Stimulated activated CD4-positive, alpha-beta T cell treated with anti-CD3 and anti-CD28 coated beads, TNF-alpha, amount 100 ng/mL, for 4 hours (primary cell): ENCODE measurements around the gene TUBGCP3.
"Not testable (repeated sequence)": the region's sequence is repeated elsewhere in the genome, so short reads cannot be mapped to it uniquely, and the experiment has no call there.

ENCODE experiments used
- DNase-seq, 3 experiments: peaks; one replicate each; pipeline ENCODE4 v3.0.0-alpha.2; 2020; ENCODE audit warnings: low read depth in 3 of 3

Gene TUBGCP3

DNA sequence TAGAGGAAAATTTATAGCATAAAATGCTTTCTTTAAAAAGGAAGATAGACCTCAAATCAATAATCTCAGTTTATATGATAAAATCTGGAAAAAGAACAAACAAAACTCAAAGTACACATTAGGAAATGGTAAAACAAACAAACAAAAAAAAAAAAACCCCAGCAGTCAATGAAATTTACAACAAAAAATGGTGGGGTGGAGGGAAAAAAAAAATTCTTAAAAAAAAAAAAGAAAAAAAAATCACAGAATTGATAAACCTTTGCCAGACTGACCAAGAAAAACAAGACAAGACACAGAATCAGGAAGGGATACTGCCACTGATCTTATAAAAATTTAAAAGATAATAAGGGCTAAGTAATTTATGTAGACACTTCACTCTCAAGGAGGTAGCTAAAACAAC, 11.2 kb downstream of the TUBGCP3 start:
- no peak for DNase-seq

DNA sequence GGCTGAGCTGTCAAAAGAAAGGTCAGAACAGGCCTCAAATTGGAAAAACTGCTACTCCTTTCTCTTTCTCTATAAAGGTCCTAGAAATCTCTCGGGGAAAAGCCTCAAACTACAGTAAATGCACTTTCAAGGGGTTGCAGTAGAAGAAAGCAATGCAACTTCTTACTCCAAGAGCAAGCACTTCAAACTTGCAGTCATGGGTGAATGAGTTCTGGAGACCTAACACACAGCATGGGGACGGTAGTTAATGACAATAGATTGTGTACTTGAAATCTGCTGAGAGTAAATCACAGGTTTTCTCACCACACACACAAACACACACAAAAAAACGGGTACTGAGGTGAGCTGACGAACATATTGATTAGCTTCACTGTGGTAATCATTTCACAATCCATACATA, 11.8 kb downstream of the TUBGCP3 start:
- no peak for DNase-seq

DNA sequence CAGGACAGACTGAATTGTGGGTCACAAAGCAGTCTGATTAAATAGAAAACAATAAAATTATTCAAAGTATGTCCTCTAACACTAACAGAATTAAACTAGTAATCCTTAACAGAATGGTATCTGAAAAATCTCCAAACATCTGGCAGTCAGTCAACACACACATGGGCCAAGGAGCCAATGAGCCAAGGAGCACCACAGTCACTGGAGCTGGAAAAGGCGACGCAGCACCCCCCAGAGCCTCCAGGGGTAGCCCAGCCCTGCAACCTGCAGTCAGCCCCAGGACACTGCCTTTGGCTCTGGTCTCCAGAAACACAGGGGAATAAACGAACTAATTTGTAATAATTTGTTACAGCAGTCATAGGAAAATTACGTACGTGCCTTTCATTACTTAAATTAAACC, 12.3 kb downstream of the TUBGCP3 start:
- DNase-seq, result no peak

DNA sequence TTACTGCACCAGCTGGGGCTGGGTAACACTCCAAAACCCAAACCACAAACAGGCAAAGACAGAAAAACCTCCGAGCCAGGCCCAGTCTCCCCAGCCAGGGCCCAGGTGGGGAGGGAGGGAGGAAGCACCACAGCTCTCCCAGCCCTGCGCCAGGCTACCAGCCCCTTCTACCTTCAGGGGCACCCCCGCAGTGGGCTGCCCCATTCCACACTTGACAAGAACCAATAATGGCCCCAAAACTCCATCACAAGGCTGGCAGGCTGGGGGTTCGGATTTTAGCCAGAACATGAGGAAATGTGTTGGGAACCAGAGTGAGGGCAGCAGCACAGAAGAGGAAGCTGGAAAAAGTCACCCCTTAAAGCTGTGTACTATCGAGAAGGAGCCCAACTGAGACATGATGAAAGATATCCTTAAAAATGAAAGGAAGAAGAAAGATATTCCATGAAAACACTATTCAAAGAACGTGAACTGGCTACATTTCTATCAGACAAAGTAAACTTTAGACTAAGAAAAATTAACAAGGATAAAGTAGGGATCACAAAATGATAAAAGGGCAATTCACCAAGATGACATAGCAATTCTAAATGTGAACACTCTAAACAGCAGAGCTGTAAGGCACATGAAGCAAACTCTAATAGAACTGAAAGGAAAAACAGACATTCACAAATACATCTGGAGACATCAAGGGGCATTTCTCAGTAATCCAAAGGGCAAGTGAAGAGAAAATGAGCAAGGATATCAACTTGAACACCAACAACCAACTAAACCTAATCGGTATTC, 12.9 kb downstream of the TUBGCP3 start:
- no peak for DNase-seq

DNA sequence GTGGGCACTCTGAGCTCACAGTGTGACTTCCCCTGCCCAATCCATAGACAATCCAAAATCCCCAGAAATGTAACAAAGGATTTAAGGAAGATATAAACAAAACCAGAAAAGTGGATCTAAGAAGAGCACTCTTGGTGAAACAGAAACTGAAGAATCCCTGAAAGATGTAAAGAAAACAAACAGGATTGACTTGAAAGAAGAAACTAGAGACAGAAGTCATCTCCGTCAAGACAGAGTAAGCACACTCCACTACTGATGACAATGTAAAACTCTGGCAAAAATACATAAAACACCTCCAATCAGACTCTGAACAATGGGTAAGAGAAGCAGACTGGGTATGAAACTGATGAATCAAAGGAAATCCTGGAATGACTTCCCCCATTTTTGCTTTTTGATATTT, 13.5 kb downstream of the TUBGCP3 start:
- no peak for DNase-seq

DNA sequence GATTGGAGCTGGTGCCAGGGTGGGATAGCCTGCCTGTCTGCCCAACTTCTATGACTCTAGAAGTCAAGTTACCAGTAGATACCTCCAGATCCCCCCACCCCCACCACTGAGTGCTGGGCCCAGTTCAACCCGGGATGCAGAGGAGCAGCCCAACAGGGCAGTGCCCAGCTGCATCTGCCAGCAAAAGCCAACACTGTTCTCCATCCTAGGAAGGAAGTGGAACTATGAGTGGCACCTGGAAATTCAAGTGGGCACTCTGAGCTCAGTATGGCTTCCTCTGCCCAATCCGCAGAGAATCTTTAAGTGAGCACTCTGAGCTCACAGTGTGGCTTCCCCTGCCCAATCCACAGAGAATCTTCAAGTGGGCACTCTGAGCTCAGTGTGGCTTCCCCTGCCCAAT, 14.2 kb downstream of the TUBGCP3 start:
- no peak for DNase-seq

DNA sequence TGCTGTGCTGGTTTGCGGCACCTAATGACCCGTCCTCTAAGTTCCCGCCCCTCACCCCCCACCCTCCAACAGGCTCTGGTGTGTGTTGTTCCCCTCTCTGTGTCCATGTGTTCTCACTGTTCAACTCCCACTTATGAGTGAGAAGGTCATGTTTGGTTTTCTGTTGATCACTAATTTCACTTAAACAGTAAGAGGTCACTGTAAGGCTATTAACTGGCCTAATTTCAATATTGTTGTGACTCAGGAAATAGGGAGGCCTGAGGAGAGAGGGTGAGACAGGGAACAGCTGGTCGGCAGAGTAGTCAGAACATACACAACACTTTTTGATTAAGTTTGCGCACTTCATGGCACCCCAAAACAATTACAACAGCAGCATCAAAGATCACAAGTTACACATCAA, 15.6 kb downstream of the TUBGCP3 start:
- DNase-seq, result no peak

DNA sequence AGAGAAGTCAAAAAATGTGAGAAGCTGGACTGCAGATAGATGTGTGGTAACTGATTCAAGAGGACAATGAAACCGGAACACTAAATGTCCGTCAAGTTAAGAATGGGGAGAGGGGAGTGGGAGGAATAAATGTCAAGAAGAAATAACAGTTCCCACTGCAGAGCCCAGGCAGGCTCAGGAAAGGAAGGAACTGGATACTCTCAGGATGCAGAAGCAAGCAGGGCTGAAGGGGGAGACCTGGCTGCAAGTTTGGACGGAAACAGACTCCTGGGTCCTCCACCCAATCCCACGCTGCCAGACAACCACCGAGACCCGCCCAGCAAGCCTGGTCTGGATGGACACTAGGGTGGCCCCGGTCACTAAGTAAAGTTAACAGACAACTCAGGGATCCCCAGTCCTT, 18.1 kb downstream of the TUBGCP3 start:
- no peak for DNase-seq

DNA sequence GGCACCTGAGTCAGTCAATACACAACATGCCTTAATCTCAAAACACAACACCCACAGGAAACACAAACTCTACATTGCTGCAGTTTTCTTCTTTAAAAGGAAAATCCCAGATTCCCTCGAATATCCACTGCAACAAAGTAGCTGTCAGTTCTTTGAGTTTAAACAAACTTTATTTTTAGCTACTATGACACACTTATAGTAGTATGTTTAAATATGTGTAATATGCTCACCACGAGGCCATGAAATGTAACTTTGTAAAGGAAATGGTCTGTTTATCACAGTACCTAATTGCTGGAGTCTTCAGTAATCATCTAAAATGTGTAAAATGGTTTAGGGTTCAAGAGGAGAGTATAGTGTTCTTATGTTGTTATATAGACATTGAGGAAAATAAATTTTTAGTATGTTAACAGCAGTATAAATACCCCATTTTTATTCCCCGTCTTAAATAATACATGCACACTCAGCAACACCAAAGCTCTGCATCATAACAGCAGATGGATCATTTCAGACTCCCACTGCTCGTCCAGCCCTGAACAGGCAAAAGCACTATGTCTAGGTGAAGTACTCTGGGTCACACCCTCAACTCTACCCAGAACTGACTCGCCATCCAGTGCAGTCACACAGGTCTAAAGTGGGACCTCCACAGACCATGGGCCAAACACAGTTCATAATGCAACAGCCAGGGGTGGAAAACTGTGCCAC, 20.6 kb downstream of the TUBGCP3 start:
- DNase-seq, result no peak

DNA sequence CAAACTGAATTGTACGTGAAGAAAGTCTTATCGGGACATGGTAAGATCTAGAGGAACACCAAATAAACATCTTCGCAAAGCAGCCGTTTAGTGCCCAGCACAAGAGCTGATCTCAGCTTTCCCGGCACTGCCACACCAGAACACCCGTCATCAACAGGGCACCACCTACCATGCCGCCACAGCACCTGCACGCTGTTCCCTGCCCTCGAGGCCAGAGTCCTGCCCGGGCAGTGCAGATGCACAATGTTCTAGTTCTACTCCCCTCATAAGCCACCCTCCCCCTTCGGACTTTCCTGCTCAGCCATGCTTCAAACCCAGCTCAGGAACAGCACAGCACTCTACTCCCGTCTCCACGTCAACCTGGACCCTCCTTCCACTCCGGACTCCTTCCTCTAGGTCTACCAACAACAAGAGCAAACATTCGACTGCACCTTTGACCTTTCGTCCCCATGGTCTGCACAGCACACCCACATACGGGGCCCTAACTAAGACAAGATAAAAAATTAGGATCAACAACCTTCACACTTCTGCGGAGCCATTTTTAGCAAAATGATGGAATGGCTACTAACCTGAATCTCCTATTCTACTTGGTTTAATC, 25.1 kb downstream of the TUBGCP3 start:
- DNase-seq, result no peak

DNA sequence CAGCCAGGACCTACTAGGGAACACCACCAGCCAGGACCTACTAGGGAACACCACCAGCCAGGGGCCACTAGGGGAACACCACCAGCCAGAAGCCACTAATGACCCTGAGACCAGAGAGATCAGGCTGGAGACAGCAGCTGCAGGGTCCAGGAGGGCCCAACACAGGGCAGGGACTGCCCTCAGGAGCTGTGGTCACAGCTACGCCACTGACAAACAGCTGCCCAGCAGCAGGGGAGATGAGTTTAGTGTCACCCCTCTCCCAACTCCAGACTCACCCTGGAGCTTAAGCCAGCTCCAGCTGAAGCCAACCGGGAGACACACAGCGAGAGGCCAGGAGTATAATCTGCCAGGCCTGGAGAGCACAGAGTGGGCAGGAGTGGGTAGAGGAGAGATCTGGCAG, 25.7 kb downstream of the TUBGCP3 start:
- no peak for DNase-seq

DNA sequence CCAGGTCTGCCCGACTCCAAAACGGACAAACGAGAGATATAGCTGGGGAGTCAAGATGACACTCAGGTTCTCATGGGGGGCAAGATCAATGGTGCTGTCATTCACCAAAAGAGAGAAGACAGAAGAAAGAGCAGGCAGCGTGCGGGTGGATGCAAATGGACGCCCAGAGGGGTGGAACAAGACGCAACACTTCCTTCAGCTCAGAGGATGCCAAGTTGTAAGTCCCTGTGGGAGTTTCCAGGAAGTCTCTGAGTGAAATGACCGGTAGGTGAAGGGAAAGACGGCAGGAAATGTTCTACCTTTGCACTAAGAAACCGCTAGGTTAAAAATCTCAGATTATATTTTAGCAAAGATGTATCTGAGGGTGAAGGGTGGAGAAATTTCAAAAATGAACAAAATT, 26.5 kb downstream of the TUBGCP3 start:
- no peak for DNase-seq

DNA sequence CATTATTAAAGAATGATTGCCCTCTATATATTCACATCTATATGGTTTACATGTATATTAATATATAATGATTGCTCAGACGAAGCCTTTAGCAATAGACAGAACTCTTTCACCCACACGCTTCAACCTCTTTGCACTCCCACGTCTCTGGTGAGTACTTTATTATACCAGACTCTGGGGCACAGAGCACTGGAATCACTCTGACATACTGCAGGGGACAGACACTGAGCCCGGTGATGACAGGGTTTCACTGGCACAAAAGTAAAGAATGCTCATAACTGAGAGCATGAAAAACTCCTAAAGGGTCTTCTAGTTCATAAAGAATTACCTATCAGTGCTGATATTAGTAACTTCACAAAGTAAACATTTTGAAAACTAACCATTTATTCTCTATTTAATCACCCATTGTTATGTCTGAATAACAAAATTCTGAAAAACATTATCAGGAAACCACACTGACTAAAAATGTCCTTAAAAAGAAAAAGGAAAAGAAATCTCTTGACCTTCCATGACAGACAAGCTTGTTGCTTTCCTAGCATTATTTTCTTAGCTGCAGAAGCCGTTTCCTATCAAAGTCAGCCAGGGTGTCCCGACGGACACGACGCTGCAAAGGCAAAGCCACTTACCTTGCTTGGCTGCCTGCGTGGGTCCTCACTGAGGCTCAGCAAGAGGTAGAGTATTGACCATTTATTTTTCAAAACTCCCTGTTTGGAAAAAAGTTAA, 29.1 kb downstream of the TUBGCP3 start:
- no peak for DNase-seq

DNA sequence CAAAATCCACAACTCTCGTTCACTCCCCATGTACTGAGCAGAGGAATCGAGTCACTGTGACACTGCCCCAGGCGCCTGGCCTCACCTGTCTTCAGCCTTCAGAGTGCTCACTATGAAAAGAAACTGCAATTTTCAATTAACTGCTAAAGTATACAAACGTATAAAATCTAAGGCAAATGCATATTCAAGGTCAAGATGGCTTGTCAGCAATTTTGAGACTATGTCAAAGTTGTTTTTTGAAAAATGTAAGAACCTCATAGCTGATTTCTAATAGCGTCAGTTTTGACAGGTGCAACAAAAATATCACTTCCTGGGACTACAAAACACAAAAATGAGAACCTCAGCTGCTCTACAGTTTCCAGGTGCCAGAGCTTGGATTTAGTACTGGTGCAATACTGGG, 31.4 kb downstream of the TUBGCP3 start:
- DNase-seq, result no peak

DNA sequence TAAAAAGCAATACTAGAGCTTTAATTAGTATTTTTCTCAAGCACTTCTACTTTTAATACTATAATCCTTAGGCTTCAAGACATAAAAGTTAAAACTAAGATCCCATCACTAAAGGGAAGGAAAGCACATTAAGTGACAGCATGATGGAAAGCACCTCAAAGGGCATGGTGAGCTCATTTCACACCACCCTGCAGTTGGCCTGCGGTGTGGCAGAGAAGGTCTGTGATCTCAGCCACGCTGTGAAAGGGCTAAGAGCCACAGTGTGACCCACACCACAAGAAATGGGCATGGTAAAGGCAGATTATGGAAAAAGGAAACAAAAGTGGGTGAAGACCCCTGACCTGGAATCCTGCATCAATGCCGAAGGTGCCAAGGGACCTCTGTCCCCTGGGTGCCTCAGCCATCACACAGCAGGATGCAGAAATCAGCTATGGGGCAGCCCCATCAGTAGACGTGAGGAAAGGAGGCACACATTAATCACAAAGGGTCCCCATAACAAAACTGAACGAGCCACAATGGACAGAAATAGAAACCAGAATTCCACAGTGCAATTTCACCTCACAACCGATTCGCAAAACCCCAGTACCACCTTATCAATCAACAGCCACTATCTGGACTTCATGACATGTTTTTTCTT, 33.6 kb downstream of the TUBGCP3 start:
- DNase-seq, result no peak

DNA sequence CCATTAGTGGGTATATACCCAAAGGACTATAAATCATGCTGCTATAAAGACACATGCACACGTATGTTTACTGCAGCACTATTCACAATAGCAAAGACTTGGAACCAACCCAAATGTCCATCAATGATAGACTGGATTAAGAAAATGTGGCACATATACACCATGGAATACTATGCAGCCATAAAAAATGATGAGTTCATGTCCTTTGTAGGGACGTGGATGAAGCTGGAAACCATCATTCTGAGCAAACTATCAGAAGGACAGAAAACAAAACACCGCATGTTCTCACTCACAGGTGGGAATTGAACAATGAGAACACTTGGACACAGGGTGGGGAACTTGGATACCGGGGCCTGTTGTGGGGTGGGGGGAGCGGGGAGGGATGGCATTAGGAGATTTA, 39.0 kb downstream of the TUBGCP3 start:
- DNase-seq, result not testable (repeated sequence)

DNA sequence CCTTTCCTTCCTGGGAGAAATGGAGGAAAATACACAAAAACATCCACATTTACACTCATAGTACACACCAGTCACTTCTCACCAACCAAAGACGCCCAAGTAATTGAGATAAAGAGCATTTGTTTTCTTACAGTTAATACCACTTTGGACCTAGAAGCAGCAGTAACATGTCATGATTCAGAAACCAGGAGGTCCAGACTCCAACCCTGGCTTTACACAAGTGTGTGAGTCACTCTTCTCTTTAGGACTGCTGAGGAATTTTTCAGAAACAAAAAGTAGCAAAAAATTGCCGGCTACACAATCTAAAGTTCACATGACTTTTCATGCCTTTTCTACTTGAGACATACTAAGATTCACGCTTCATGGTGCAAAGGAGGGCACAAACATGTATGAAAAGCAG, 42.1 kb downstream of the TUBGCP3 start:
- DNase-seq, result no peak

DNA sequence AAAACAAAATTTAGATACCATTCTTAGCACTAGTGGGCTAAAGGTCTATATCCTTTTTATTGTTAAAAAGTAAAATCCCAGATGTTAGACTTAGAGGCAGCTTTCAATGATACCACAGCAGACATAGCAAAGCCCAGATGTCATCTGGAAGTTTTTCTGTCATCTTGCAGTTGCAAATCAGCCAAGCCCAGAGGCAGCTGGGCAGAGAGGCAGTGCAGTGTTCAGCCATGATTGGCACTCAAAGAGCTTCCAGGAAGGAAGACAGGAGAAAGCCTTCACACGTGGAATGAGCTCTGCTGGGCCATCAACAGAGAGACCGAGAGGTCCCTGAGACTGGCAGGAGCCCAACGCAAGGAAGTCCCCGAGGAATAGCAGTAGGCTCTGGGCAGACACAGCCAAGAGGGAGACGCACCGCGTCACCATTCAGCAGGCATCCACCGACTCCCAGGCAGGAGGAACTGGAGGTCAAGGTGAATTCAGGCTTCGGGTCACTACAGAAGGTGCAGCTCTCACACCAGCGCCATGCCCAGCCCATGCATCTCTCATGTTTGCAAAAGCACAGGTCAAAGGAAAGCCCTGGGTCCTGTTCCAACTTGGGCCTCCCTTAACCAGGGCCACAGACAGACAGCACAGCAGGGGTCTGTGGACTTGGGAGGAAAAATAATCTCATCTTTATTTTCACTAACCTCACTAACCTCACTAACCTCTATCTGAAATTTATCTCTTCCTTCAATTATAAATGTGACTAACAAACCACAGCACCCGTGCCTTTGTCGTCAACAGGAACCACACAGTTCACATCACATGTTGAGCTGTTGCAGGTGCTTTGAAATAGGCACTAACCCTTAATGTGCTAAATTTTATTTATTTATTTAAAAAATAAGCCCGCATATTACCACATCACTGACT, 54.9 kb downstream of the TUBGCP3 start:
- DNase-seq, result no peak

DNA sequence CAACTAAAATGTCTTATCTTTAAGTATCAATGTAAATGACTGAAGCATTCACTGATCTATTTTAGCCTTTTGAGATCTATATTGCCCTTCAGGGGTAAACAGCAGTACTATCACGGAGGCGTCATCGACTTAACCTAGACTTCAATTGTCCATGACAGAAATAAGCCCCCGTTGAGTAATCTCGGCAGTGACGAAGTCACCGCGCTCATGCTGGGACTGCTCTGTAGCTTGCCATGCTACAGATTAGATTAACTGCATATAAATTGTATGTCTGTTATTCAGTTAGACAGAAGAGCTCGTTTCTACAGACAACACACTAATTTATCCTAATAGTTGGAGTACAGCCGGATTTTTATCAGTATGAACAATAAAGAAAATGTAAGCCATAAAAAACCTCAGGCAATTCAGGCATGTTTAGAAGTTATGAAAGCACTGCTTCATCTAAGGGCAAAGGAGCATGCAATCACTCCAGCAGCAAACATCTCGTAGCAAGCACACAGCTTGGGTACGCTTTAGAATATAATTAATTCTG, 56.6 kb downstream of the TUBGCP3 start:
- no peak for DNase-seq

DNA sequence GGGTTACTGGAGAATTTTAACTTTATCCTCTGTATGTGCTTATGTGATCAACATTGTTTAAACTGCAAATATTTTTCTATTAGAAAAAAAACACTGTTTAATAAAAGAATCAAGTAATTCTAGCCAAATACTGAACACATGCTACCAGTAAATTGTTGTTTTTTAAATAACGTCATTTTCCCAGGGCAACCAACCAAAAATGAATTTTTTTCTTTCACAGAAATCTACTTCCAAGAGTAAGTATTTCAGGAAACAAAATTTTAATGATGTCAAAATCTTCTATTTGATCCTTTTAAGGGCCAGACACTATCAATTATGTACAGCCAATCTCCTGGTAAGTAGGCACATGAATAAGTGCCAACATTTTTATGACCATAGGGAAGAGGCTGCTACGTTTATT, 57.1 kb downstream of the TUBGCP3 start:
- DNase-seq, result no peak

DNA sequence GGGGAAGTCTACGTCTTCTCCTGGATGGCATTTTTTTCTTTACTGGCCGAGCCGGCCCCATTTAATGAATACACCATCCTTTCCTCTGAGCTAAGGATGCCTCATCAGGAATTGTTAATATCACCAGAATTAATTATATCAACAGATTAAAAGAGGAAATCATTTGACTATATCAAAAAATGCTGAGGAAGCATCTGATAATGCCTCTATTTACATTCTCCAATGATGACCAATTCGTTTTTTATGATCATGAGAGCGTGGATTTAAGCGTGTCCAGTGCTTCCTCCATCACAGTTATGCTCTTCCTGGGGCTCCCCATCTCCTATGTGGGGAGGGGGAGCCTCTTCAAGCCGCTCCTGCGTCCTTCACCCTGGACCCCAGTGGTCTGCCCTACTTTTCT, 58.7 kb downstream of the TUBGCP3 start:
- no peak for DNase-seq
